GM21576 (cell line): ENCODE data around the gene RTTN.
"Not testable (repeated sequence)": the region's sequence is repeated elsewhere in the genome, so short reads cannot be mapped to it uniquely, and the experiment has no call there.

ENCODE experiments used
- ATAC-seq: cut with Tn5 transposase; IDR thresholded peaks from one replicate; pipeline ENCODE4 v1.9.1; 2021; ENCODE audit warnings: mild to moderate bottlenecking, moderate library complexity; ENCODE audit not compliant: unreplicated experiment

The RTTN gene

DNA sequence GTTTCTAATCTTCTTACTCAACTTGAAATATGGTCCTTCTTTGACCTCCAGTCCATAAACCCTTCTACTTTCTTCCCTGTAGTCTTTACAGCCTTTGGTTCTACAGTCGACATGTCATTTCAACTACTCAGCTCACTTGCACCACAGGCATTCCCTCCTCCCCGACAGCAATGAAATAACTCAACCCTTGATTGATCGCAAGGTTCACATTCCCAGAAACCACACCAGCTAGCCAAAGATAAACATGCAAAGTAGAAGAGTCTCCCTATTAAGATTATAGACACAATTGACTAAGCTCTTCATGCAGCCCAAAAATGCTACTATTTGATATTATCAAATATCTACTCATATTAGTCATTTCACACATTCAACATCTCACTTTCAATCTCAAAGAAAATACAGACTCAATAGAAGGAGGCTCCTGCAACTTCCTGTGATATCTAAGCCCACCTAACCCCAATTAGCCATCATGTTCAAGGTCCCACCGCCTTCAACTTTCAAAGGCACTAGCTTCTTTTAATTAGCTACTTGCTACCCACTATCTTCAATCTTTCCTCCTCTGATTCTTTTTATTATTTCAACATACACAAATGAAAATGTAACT is 50.8 kb downstream of the RTTN start:
- ATAC-seq = no peak

DNA sequence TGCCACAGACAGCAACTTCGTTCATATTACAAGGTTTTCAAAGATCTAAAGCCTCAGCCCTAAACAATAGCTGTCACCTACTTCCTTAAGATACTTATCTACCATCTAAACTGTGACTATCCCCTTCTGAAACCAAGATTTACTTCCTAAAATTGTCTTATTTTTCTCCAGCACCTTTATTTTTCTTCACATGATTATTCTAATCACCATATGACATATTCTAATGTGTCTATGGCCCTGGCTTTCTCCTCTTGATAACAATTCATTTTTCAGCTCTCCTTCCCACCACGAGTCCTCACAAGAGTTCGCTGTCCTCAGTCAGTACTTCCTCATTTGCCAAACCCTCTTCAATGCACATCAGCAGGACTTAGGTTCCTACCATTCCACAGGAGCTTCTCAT is 53.9 kb downstream of the RTTN start:
- ATAC-seq = no peak

DNA sequence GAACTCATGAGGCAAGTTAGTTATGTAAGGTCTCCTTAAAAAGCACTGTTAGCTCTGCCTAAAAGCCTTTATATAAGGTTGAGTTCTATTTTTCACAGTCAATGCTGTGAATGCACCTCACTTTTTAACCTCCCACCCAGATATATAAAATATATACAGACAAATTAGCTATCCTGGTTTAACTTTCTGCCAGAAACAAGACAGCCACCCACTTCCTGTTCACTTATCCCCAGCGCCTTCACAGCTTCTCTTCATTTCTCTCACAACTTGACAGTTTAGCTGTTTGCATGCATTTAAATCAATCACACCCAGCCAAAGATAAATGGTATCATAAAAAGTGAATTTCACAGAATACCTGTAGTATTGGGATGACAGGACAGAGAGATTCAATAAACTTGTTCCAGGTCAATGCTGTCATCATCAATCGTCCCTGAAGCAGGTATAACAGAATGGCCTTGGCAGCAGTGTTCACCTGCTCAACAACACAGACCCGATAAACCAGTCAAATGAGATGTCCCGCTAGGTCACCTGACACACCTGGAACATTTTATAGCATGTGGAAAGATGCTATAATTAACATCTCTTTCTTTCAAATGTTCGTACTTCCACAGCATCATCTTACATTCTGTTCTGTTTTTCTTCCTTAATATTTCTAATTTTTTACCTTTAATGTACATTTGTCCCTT is 55.7 kb downstream of the RTTN start:
- no peak for ATAC-seq

DNA sequence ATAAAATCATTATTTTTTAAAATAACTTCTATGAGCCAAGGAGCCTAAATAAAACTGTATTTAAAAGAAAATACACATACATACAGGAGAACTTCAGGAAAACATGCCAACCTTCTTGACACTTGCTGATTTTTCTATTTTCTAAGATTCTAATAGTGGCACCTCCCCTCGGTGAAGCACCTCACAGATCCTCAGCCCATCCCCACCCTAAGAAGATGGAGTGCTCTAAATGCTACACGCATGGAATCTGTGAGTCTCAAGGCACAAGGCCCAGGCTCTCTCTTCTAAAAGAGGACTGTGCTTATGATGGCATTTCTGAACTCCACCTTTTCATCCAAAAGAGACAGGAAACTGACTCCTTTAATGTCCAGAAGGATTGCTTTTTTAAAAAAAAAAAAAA is 56.3 kb downstream of the RTTN start:
- ATAC-seq = no peak

DNA sequence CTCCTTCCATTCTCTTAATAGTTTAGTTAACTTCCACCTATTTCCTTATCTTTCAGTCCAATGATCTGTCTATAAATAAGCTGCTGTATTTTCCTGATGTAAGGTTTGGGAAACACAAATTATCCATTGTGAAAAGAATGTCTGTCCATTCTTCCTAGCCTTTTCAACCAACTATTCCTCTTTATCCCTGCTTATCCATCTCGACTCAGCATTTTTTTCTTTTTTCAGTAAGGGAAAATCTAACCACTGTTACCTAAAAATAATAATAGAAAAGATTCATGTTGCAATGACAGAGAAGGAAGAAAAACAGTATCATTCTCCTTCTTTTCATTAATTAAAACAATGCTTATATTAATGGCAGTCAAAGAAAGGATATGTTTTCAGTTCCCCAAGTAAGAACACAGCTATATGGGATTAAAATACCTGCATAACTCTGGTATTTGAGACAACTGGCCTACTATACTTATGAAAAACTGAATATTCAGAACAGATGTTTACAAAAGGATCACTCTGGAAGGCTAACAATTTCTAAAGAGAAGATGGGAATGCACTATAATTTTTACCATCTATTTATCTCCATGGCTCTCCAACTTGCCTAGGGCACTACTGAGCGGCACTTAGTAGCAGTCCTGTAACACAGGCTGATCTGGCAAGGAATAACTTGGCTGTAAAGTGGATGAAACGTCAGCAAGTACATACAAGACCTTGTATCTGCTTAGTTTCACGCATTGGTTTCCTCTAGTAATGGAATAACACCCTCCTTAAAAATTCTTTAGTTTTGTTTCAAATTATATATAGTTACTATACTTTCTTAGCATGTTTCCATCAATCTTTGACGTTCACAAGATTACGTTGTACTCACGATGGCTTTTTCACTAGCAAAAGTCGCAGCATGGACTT is 57.2 kb downstream of the RTTN start:
- no peak for ATAC-seq

DNA sequence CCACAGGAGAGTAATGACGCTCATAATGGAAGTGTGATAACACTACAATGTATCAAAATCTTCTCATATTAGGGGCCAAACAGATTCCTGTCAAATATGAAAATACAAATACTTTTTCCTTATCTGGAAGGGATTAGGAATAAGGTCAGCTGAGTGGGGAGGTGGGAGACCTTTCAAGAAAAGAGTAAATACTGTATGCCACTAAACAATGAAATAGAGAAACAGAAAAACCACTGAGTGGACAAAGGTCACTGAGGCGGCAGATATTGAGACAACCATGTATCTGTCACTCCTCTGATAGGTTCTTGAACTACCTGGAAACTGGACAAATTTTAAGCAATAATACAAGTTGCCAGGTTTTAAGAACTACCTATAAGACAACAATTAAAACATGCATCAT is 59.3 kb downstream of the RTTN start:
- ATAC-seq = no peak

DNA sequence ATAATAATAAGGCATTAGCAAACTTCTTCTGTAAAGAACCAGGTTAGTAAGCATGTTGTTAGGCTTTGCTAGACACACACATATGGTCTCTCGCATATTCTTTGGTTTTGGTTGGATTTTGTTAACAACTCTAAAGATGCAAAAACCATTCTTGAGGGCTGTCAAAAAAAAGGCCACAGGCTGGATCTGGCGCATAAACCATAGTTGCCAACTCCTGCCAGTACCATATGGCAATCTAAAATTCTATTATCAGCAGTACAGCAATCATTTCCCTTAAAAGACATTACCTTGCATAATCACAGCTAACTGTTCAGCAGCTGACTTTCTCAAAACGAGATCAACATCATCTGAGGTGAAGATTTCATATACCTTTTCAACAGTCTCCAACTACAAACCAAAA is 63.5 kb downstream of the RTTN start:
- no peak for ATAC-seq

DNA sequence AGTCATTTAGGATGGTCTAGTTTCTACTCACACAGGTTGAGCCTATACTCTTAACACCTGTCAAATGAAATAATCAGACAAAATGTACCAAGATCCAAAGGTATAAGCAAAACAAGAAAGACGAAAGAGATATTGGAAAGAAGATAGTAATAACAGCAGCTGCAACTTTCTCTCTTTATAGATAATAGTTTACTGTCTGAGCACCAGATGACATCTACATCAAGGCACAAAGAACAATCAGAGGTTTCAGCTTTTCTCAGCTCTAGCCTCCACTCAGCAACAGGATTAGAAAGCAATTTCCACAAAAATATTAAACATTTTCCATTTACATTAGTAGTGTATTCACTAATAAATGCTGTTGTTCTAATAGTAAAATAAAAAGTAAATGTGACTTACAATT is 66.3 kb downstream of the RTTN start:
- ATAC-seq = no peak

DNA sequence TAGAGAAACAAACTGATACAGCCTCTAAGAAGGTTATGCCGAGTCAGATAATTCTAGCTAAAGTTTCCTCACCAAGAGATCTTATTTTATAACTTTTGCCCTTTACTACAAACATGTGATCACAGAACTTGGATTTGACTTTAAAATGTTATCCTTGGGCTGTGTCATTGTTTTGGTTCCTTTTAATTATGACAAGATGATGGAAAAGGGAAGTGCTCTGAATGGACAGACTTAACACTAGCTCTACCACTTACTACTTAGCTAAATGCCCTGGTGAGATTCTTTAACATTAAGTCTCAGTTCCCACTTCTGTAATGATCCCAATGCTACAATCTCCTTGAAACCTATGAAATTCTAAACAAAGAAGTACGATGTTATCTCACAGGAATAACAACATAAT is 69.9 kb downstream of the RTTN start:
- no peak for ATAC-seq

DNA sequence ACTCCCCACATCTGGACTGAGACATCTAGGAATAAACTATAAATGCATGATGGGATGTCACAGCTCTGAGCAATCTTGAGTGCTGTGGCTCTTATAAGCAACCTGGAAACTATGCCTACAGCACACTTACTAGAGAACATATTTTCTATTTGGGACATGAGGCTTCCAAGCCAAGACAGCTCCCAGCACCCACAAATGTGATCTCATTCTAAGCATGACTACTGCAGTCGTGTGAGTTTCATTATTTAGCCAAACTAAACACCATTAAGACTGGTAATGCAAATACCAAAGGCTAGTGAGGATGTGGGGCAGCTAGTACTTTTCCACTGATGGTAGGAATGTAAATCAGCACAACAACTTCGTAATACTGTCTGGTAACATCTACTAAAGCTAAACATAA is 72.5 kb downstream of the RTTN start:
- no peak for ATAC-seq

DNA sequence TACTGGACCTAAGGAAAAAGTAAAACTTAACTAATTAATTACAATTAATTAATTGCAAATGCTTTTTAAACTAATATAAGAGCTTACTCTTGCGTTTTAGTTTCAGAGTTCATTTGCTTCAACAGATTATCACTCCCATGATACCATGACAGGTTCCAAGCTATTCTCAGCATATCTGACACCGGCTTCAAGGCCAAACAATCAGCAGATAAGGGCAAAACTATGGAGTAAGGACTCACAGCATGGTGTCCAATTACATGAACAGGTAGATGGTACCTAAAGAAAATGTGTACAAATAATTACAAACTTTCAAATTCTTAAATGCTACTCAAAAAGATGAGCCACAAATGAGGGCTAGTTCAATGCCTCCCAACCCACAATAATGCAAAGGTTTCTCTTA is 77.2 kb downstream of the RTTN start:
- ATAC-seq = no peak

DNA sequence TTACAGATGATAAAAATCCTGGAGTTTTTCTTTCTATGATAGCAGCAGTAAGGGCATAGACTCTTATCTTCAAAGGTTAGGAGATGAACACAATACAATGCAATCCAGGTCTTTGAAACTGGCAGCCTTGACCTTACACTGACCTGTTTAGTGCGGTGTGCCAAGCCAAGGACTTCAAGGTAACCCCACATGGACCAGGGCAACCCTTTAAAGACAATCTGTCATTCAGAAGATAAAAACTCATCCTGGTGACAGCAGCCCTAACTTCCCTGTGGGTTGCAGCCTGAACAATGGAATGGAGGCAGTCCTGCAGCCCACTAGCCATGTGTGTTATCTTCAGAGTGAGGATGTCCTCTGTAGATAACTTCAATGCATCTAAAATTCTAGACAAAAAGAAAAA is 78.1 kb downstream of the RTTN start:
- ATAC-seq = no peak

DNA sequence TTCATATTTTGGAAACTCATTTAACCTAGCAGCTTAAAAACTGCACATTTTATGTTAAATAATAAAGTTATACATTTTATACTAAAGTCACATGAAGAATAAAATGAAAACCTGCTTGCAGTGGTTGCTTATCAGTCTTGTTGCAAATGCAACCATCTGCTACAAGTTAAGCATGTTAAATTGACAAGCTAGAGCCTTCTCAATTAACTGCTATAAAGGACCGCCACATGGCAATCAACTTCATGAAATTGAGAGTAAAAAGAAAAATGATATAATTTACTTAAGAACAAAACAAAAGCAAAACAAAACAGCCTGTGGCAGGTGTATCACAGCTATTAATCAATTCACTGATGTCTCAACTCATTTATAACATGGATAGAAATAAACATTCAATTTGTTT is 78.7 kb downstream of the RTTN start:
- no peak for ATAC-seq

DNA sequence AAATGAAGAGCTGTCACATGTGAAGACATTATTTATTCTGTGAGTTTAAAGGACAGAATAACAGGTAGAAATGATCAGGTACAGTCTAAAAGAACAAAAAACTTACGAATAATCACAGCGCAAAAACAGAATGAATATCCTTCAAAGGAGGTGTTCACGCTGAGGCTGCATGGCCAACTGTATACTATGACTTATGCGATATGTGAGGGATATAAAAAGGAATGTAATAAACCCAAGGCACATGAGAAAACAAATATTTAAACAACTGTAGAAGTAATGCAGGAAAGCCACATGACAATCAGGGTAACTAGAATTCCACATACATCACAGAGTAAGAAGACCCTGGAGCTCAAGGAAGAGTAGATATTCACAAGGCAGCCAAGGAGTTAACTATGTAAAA is 81.3 kb downstream of the RTTN start:
- no peak for ATAC-seq

DNA sequence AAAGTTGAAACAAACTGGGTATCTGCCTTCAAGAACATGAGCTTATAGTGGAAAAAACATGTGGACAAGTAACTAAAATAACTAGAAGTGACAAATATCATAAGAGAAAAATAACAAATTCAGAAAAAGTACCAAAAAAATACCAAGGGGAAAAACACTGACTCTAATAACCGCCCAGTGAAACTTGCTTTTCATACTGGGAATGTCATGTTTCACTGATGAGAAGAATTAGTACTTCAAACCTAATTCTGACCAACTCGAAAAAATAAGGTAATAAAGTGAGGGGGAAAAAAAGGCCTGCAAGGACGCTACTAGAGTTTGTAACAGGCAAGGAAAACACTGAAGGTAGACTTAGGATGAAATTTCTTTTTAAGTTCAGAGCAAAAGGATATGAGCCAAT is 83.6 kb downstream of the RTTN start:
- ATAC-seq = no peak

DNA sequence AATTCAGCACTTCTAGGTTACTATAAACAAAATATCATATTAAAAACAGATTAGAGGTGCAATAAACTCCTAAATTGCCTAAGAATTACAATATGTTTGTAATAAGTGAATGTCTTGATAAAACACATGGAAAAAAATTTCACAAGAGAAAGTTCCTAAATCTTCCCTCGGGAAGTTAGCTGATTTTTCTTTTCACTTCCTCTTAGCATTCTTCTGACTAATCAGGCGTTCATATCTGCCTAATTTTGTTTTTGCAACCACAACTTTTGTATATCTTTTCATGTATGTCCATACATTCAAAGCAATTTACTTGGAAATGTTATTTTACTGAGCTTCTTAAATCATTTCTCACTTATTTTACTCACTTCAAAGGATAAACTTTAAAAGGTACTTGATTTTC is 88.5 kb downstream of the RTTN start:
- ATAC-seq = no peak

DNA sequence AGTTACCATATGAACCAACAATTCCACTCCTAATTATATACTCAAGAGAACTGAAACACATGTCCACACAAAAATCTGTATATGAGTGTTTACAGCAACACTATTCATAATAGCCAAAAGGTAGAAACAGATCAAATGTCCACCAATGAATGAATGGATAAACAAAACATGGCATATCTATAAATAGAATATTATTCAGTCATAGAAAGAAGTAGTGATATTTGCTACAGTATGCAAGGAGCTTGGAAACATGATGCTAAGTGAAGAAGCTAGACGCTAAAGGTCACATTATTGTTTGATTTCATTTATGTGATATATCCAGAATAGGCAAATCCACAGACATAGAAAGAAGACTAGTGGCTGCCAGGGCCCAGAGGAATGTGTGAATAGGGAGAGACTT is 92.0 kb downstream of the RTTN start:
- no peak for ATAC-seq

DNA sequence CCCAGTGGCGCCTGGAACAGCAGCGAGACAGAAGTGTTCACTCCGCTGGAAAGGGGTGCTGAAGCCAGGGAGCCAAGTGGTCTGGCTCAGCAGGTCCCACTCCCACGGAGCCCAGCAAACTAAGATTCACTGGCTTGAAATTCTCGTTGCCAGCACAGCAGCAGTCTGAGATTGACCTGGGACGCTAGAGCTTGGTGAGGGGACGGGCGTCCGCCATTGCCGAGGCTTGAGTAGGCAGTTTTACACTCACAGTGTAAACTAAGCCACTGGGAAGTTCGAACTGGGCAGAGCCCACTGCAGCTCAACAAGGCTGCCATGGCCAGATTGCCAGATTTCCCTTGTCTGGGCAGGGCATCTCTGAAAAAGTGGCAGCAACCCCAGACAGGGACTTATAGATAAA is 94.8 kb downstream of the RTTN start:
- ATAC-seq = no peak

DNA sequence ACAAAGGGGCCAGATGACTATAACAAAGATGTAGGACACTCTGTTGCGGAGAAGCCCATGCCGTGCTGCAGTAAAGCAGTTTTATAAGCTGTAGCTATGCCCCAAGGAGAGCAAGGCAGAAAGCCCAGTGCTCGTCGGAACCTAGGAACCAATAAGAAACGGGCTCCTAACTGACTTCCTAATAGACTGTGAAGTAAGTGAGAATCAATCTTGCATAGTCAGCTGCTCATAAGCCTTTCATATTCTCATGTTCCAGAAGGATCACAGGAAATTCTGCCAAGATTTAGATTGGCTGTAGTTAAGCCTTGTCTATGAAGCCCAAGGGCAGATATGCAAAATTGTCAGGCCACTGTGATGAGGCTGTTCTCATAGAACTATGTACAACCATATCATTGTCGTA is 98.4 kb downstream of the RTTN start:
- ATAC-seq = no peak

DNA sequence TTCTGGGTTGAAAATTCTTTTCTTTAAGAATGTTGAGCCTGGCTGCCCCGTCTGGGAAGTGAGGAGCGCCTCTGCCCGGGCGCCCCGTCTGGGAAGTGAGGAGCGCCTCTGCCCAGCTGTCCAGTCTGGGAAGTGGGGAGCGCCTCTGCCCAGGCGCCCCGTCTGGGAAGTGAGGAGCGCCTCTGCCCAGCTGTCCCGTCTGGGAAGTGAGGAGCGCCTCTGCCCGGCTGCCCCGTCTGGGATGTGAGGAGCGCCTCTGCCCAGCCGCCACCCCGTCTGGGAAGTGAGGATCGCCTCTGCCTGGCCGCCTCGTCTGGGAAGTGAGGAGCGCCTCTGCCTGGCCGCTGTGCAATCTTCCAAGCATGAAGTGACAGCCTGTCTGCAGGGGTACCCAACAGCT is 102.6 kb downstream of the RTTN start:
- ATAC-seq = not testable (repeated sequence)

DNA sequence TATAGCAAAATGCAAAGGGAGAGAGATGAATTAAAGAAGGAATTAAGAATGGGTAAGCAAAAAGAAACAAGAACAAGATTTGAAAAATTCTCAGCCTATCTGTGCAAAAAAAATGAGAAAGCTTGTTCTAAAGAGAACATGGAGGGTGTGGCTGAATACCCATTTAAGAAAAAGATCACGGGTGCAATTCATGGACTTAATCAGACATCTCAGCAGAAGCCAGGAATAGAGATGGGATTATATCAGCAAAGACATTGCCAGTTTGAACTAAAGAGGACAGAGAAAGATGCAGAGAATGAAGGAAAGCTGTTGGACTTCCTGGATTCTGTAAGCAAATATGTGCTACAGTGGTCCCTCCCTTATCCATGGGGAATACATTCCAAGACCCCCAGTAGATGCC is 115.6 kb downstream of the RTTN start:
- no peak for ATAC-seq

DNA sequence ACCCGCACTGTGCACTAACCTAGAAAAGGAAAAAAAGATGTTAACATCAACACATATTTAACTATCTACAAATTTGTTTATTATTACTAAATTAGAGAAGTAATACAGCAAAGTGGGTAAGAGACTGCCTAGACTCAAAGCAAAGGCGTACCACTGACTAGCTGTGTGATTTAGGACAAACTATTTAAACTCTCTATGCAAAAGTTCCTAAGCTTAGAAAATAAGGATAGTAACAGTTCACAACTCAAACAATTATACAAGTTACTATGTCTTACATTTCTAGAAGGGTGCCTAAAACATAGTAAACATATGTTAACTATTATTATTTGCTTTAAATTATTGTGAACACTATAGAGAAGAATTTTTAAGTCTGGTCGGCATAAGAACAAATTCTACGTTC is 119.4 kb downstream of the RTTN start:
- ATAC-seq = no peak
